HEK293 (cell line): ENCODE results near the gene SLC16A7.

Experiments used
- SP2 ChIP-seq: fragments of 450-650 bp; formaldehyde crosslinking; IDR thresholded peaks from 2 replicates; pipeline ENCODE4 v1.5.1; 2016; ENCODE audit warnings: missing biosample characterization, missing genetic modification characterization
- ZNF600 ChIP-seq: fragments of 450-650 bp; formaldehyde crosslinking; IDR thresholded peaks from 2 replicates; pipeline ENCODE4 v1.5.1; 2016; ENCODE audit warnings: missing biosample characterization, missing genetic modification characterization

- TF ChIP-seq ZNF600 (no peak), SP2 (tag by site-specific recombination) (no peak)
Observed at GRCh38 chr12:59675461-59675860, 79.6 kb downstream of the SLC16A7 start.
